ENCODE results near the gene NPPB.

GRCh38 chr1:11880181-11880575 is 21.4 kb upstream of the NPPB start:
- TF ChIP-seq POLR2A (IDR thresholded peaks at IDR 0.05; ENCODE audit: low read depth, low read length) (no peak), POLR2AphosphoS5 (IDR thresholded peaks at IDR 0.05; ENCODE audit: low read depth, low read length) (no peak), PAX5 (IDR thresholded peaks at IDR 0.05; ENCODE audit: insufficient read depth, low read length, severe bottlenecking) (no peak), POU2F2 (IDR thresholded peaks at IDR 0.05; ENCODE audit: low read depth, low read length) (no peak), TAF1 (IDR thresholded peaks at IDR 0.05; ENCODE audit: low read depth, low read length) (no peak)
